ENCODE measurements around the gene TAS2R31. TPM values are rescaled to one million over a fixed set of nuclear protein-coding genes. Genes with fewer than 3 reads are reported as not detected.

The TAS2R31 gene
- total and polyA plus RNA-seq, 2 donors (not counting 3 experiments of a cell fraction or from before 2014, with no cell fraction given): 0.12 to 3.2 TPM

DNA sequence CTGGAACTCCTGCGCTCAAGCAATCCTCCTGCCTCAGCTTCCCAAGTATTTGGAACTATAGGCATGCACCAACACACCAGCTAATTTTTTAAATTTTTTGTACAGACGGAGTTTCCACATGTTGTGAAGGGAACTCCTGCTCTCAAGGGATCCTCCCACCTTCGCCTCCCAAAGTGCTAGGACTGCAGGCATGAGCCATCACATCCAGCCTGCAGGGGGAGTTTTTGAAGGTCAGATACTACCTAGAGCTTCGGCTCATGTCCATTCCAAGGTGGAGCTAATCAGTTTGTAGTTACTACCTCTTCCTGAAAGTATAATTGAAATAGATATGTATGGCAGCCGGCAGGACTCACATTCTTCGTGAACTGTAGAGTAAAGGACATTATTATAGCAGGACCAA is 5.1 kb downstream of the TAS2R31 start:
- CTCF ChIA-PET: interaction anchor here (1.2 to 1.3 kb wide), 2 partner anchors 57 to 255 kb away, joined by 3 to 4 read pairs; no protein-coding TSS in a partner anchor
- TF ChIP-seq, protein P1, sequence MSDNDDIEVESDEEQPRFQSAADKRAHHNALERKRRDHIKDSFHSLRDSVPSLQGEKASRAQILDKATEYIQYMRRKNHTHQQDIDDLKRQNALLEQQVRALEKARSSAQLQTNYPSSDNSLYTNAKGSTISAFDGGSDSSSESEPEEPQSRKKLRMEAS (IDR thresholded peaks at IDR 0.05; ENCODE audit: insufficient read depth, insufficient read length): no peak
- TF ChIP-seq MYC (IDR thresholded peaks at IDR 0.05; ENCODE audit: low read depth, low read length) (no peak), POLR2AphosphoS5 (IDR thresholded peaks at IDR 0.05; ENCODE audit: insufficient read depth, low read depth, low read length) (no peak), FOS (IDR thresholded peaks at IDR 0.05; ENCODE audit: borderline replicate concordance, insufficient read depth, low read length) (no peak), POLR2A (IDR thresholded peaks at IDR 0.05; ENCODE audit: low read depth, low read length) (no peak)
- TF ChIP-seq, protein P2, sequence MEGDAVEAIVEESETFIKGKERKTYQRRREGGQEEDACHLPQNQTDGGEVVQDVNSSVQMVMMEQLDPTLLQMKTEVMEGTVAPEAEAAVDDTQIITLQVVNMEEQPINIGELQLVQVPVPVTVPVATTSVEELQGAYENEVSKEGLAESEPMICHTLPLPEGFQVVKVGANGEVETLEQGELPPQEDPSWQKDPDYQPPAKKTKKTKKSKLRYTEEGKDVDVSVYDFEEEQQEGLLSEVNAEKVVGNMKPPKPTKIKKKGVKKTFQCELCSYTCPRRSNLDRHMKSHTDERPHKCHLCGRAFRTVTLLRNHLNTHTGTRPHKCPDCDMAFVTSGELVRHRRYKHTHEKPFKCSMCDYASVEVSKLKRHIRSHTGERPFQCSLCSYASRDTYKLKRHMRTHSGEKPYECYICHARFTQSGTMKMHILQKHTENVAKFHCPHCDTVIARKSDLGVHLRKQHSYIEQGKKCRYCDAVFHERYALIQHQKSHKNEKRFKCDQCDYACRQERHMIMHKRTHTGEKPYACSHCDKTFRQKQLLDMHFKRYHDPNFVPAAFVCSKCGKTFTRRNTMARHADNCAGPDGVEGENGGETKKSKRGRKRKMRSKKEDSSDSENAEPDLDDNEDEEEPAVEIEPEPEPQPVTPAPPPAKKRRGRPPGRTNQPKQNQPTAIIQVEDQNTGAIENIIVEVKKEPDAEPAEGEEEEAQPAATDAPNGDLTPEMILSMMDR (IDR thresholded peaks at IDR 0.05; ENCODE audit: extremely low read depth in 1 of 2, insufficient read depth in 1 of 2, low read depth in 1 of 2, low read length in 2 of 2): peak in 1 of 2 donors; percentile 12
- Histone ChIP-seq H3K9me1 (replicated peaks; ENCODE audit: control insufficient read depth, extremely low read depth, insufficient read depth, low read length) (no peaks in the 10 kb centered on the region), H3K4me1 (ENCODE audit: control insufficient read depth, extremely low read depth, insufficient read depth, low read length) (no peaks in the 10 kb centered on the region), H3K4me3 (replicated peaks in 1 of 3; ENCODE audit: insufficient read depth in 1 of 3, low read depth in 1 of 3, low read length in 3 of 3) (no peak overlapping the region), H3K27me3 (ENCODE audit: control insufficient read depth in 2 of 2, insufficient read depth in 2 of 2, low read length in 2 of 2) (no peaks in the 10 kb centered on the region), H3K79me2 (ENCODE audit: control insufficient read depth, insufficient read depth, low read length) (no peaks in the 10 kb centered on the region), H3K9me3 (replicated peaks; ENCODE audit: control insufficient read depth, insufficient read depth, low read length) (no peaks in the 10 kb centered on the region), H3K9ac (replicated peaks; ENCODE audit: extremely low read depth, insufficient read depth, low read length) (no peak overlapping the region), H2AFZ (ENCODE audit: low read depth, low read length) (no peak overlapping the region), H3K36me3 (ENCODE audit: control insufficient read depth in 2 of 2, extremely low read depth in 1 of 2, insufficient read depth in 2 of 2, low read length in 2 of 2) (no peaks in the 10 kb centered on the region), H4K20me1 (replicated peaks; ENCODE audit: control insufficient read depth, extremely low read depth, insufficient read depth, low read length) (no peaks in the 10 kb centered on the region), H3K27ac (ENCODE audit: insufficient read depth, low read depth, low read length) (no peak overlapping the region), H3K4me2 (ENCODE audit: insufficient read depth, low read length) (no peak overlapping the region)
- intact Hi-C loops (cut with micrococcal nuclease): no loop called here
- POLR2A ChIA-PET: no interaction called here
- dilution Hi-C loops (cut with MboI; ENCODE audit: extremely low pct_ligation_motif_present, low sequenced_read_pairs): no loop called here
- no TSS peak for BruUV-seq (replicated peaks)
- no peak for FAIRE-seq
- no peak for DNase-seq (ENCODE audit: low read depth, low spot score)

DNA sequence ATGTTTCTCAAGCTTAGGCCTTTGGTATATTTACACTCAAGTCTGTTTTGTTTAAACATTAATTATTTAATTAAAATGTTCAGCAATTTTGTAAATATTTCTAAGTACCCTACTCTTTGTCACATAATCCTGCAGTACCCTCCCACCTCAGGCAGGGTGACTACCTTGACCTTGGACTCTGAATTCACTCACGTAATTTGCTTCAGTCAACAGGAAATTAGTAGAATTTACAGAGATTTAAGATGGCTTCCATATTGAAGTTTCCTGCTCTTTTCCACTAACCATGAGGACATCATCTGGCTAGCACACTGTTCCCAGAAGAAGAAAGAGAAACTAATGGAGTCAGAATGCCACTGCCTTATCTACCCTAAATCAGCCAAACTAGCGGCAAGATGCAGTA is 7.8 kb downstream of the TAS2R31 start:
- no peak for TF ChIP-seq POLR2AphosphoS5 (IDR thresholded peaks at IDR 0.05; ENCODE audit: insufficient read depth, low read depth, low read length)
- no peak for TF ChIP-seq GATA2 (IDR thresholded peaks at IDR 0.05; ENCODE audit: insufficient read depth, insufficient read length, low read depth, low read length)
- TF ChIP-seq POLR2A (IDR thresholded peaks at IDR 0.05; ENCODE audit: low read depth, low read length): no peak
- TF ChIP-seq, protein P1 (IDR thresholded peaks at IDR 0.05; ENCODE audit: insufficient read depth, insufficient read length): no peak
- TF ChIP-seq, protein P2 (IDR thresholded peaks at IDR 0.05; ENCODE audit: extremely low read depth in 1 of 2, insufficient read depth in 1 of 2, low read depth in 1 of 2, low read length in 2 of 2): no peak
- no peak for TF ChIP-seq EZH2 (IDR thresholded peaks at IDR 0.05; ENCODE audit: borderline replicate concordance, low read depth, low read length, severe bottlenecking)
- TF ChIP-seq FOS (IDR thresholded peaks at IDR 0.05; ENCODE audit: borderline replicate concordance, insufficient read depth, low read length): no peak
- TF ChIP-seq JUN (IDR thresholded peaks at IDR 0.05; ENCODE audit: borderline replicate concordance, insufficient read depth, insufficient read length, low read depth): no peak
- no peak for TF ChIP-seq MYC (IDR thresholded peaks at IDR 0.05; ENCODE audit: low read depth, low read length)
- CTCF ChIA-PET: no interaction called here
- no peaks in the 10 kb centered on the region for H3K4me1 ChIP-seq (ENCODE audit: control insufficient read depth, extremely low read depth, insufficient read depth, low read length)
- no TSS peak for BruUV-seq (replicated peaks)
- H2AFZ ChIP-seq (ENCODE audit: low read depth, low read length): no peak overlapping the region
- no peak for DNase-seq (ENCODE audit: low read depth, low spot score)
- H3K4me2 ChIP-seq (ENCODE audit: insufficient read depth, low read length): no peak overlapping the region
- H4K20me1 ChIP-seq (replicated peaks; ENCODE audit: control insufficient read depth, extremely low read depth, insufficient read depth, low read length): no peaks in the 10 kb centered on the region
- H3K36me3 ChIP-seq (ENCODE audit: control insufficient read depth in 2 of 2, extremely low read depth in 1 of 2, insufficient read depth in 2 of 2, low read length in 2 of 2): no peaks in the 10 kb centered on the region
- FAIRE-seq: no peak
- H3K9ac ChIP-seq (replicated peaks; ENCODE audit: extremely low read depth, insufficient read depth, low read length): no peak overlapping the region
- no peaks in the 10 kb centered on the region for H3K9me3 ChIP-seq (replicated peaks; ENCODE audit: control insufficient read depth, insufficient read depth, low read length)
- no peak overlapping the region for H3K27ac ChIP-seq (ENCODE audit: insufficient read depth, low read depth, low read length)
- no peak overlapping the region for H3K4me3 ChIP-seq (replicated peaks in 1 of 3; ENCODE audit: insufficient read depth in 1 of 3, low read depth in 1 of 3, low read length in 3 of 3)
- H3K79me2 ChIP-seq (ENCODE audit: control insufficient read depth, insufficient read depth, low read length): no peaks in the 10 kb centered on the region
- intact Hi-C loops (cut with micrococcal nuclease) (no loop called here), dilution Hi-C loops (cut with MboI; ENCODE audit: extremely low pct_ligation_motif_present, low sequenced_read_pairs) (no loop called here)
- POLR2A ChIA-PET: no interaction called here
- H3K9me1 ChIP-seq (replicated peaks; ENCODE audit: control insufficient read depth, extremely low read depth, insufficient read depth, low read length): no peaks in the 10 kb centered on the region
- no peaks in the 10 kb centered on the region for H3K27me3 ChIP-seq (ENCODE audit: control insufficient read depth in 2 of 2, insufficient read depth in 2 of 2, low read length in 2 of 2)

Measured in endothelial cell of umbilical vein (primary cell).